Caki2 (cell line): Measurements from ENCODE around the gene SYNE3. TPM values are rescaled to one million over a fixed set of nuclear protein-coding genes. Genes with fewer than 3 reads are reported as not detected.

Experiments used
- DNase-seq: peaks from one replicate; pipeline ENCODE4 v3.0.0-alpha.2; 2015; ENCODE audit warnings: low read depth
- in situ Hi-C: cut with HindIII; loops from 2 replicates; pipeline ENCODE4 v1.10.0; 2016; ENCODE audit warnings: low sequenced_read_pairs, low pct_unique_long_range_greater_than_20kb, mixed read lengths
- total RNA-seq: library from RNA; depleted of rRNA; stranded (reverse); fragments of >200 nt; shearing (Covaris generic); gene quantifications from 2 replicates; pipeline ENCODE4 v1.2.3, GENCODE V29; 2014; ENCODE audit warnings: low replicate concordance; rRNA removed

SYNE3 gene, protein sequence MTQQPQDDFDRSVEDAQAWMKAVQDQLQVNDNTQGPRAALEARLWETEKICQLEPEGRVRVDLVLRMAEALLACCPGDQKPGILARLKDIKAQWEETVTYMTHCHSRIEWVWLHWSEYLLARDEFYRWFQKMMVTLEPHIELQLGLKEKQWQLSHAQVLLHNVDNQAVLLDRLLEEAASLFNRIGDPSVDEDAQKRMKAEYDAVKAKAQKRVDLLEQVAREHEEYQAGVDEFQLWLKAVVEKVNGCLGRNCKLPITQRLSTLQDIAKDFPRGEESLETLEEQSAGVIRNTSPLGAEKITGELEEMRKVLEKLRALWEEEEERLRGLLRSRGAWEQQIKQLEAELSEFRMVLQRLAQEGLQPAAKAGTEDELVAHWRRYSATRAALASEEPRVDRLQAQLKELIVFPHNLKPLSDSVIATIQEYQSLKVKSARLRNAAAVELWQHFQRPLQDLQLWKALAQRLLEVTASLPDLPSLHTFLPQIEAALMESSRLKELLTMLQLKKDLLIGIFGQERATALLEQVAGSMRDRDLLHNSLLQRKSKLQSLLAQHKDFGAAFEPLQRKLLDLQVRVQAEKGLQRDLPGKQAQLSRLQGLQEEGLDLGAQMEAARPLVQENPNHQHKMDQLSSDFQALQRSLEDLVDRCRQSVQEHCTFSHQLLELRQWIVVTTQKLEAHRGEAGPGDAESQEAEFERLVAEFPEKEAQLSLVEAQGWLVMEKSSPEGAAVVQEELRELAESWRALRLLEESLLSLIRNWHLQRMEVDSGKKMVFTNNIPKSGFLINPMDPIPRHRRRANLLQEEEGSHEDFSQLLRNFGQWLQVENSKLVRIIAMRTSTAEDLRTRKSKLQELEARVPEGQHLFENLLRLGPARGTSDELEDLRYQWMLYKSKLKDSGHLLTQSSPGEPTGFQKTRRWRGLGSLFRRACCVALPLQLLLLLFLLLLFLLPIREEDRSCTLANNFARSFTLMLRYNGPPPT
- 1.0 and 1.3 TPM in 2 replicates for total RNA-seq

GRCh38 chr14:95516554-95517181, at the start of gene SYNE3:
Gene SYNE3, minus strand, starts transcription at chr14:95516650. Its CDS starts 40,829 bp downstream, at chr14:95475821.
- DNase-seq = no peak
- in situ Hi-C loops = no loop called here

DNA sequence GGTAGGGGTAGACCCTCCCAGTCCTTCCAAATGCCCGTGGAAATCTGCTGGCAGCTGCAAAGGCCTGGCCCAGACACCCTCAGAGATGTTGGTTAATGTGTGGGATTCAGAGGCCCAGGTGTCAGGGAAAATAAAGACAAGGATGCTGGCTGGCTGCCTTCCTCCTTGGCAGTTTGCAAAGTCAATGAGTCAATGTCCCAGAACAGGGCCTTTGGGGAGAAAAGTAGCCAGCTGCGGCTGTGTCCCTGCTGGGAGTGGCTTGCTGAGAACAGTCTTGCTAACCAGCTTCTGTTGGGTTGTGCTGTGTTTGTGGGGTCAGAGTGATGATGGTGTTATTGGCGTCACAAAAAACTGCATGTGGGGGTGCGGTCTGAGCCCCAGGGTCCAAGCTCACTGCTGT, 47.6 kb upstream of the SYNE3 start:
- in situ Hi-C loops = no loop called here
- no peak for DNase-seq

DNA sequence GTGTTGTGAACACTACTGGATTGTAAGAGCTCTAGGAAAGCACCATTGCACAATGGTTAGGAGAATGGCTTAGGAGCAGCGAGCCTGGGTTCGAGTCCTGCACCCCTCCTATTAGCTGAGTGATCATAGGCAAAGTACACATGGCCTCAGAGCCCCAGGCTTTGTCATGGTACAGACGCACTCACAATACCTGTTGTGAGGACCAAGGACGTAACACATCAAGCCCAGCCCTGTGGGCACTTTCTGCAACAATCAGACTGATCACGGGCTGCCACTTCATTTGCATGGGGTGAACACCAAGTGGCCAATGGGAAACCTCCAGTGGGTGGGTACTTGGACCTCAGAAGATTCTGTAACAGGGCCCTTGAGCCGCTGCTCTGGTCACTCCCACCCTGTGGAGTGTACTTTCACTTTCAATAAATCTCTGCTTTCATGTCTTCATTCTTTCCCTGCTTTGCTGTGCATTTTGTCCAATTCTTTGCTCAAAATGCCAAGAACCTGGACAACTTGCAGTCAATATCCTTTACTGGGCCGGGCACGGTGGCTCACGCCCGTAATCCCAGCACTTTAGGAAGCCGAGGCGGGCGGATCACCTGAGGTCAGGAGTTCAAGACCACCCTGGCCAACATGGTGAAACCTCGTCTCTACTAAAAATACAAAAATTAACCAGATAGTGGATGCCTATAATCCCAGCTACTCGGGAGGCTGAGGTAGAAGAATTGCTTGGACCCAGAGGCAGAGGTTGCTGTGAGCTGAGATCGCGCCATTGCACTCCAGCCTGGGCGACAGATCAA, 46.6 kb upstream of the SYNE3 start:
- in situ Hi-C loops = no loop called here

DNA sequence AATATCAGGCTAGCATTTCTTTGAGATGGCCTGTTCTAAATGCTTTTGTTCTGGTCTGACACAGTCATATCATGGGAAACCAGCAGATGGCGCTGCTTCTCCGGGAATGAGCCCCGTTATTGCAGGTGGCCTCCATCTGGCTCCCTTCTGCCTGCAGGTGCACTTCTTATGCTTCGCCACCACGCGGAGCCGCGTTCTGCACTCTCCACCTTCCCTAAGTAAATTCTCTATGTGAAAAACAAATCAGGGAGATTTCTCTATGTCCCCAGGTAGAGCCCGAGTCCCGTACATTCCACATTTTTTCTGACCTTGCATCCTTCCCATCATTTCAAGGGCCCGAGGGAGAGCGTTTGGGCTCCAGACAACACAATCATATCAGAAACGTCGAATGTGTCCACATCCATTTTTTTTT, 44.6 kb upstream of the SYNE3 start:
- peak; percentile 61 for DNase-seq
- in situ Hi-C loops = no loop called here

More for the DNA sequence above, 46.6 kb upstream of the SYNE3 start:
- no peak for DNase-seq

DNA sequence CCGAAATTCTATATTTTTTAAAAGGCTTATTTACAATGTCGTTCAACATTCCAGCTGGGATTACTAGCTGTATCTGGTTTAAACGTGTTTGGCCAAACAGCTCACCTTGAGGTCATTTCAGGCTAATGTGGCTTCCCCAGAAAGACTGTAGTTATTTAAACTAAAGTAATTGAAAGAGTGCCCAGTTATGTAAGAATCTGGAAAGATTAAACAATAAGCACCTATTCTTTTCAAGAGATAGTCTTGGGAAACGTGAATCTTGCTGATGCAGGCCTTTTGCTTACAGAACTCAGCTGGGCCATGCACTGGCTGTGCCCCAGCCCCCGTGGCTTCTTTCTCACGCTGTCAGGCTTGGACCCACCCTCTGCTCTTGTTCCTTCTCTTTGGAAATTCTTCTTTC, 42.8 kb upstream of the SYNE3 start:
- in situ Hi-C loops = no loop called here
- no peak for DNase-seq

DNA sequence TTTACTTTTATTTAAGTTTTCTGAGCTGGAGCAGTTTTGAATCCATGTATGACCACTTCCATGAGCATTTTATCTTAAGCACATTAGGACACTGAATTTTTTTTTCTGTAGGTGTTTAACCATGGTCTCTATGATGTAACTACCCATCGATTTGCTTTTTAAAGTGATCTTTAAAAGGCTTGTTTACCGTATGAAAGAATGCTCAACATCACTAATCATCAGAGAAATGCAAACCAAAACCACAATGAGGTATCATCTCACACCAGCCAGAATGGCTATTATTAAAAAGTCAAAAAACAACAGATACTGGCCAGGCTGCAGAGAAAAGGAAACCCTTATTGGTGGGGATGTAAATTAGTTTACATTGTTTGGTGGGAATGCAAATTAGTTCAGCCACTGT, 41.4 kb upstream of the SYNE3 start:
- no peak for DNase-seq
- in situ Hi-C loops = no loop called here

- in situ Hi-C loops = no loop called here
- DNase-seq = no peak
Observed at GRCh38 chr14:95557291-95557690, 40.8 kb upstream of the SYNE3 start.

- in situ Hi-C loops = no loop called here
- DNase-seq = no peak
Observed at GRCh38 chr14:95555053-95555452, 38.6 kb upstream of the SYNE3 start.

- in situ Hi-C loops = no loop called here
- no peak for DNase-seq
Observed at GRCh38 chr14:95553141-95553540, 36.7 kb upstream of the SYNE3 start.

DNA sequence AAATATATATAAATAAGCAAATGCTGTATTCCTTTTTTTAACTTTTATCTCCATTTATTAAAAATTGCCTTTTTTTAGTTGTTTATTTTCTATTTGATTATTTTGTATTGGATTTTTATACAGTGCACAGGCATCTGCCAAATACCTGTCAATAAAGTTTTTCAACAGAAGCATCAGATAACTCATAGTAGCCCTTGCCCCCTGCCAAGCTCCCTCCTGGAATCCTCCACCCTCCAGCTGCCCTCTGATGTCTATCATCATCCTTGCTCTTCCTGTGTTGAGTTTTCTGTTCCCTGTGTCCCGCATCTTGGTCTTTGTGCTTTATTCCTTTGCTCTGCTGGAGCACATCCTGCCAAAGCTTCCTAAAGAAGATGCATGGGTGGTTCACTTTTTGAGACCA, 35.0 kb upstream of the SYNE3 start:
- in situ Hi-C loops = no loop called here
- DNase-seq = no peak

- DNase-seq = no peak
Observed at GRCh38 chr14:95549656-95550585, 33.5 kb upstream of the SYNE3 start.

DNA sequence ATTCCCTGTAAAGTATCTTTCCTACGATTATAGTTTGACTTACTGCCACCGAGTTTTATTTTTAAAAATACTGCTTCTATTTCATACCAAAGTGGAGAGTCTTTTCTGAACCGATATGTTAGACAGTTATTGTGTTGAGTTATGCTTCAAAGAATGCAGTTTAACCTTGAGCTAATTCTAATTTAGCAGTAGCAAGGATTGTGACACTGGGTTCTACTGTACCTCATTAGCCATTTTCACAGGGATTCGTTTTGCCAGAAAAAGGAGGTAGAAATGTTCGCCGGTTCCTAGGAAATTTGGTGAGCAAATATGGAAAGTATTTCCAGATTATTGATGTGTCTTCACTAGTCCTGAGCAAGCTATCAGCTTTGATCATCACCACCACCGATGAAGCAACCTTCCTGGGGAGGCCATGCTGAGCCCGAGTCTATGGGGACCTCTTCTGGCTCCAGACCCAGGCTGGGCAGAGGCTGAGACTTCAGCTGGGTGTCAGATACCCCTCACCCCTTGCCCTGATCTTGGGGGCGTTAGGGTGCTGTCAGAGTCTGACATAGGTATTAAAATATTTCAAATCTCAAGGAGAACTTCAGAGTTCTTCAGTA, 32.0 kb upstream of the SYNE3 start:
- no peak for DNase-seq
- in situ Hi-C loops = no loop called here

More at GRCh38 chr14:95549656-95550585, 33.5 kb upstream of the SYNE3 start:
- in situ Hi-C loops = no loop called here

GRCh38 chr14:95547626-95548327, 31.3 kb upstream of the SYNE3 start:
- in situ Hi-C loops = no loop called here
- DNase-seq = peak; percentile 50

DNA sequence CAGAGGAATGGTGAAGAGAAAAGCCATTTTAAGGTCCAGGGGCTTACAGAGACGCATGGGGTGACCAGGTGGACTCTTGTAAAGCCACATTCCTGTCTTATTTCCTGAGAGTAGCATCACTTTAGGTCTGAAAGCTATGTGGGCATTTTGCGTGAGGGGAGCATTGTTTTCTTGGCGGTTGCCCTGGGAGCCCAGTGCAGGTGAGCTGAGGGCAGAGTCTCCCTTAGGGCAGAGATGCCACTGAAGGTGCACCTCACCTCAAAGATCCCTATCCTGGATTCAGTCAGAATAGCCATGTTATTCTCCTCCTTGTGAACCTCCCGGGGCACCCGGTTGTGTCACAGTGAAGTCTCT, 30.8 kb upstream of the SYNE3 start:
- in situ Hi-C loops = no loop called here
- peak; percentile 3 for DNase-seq

DNA sequence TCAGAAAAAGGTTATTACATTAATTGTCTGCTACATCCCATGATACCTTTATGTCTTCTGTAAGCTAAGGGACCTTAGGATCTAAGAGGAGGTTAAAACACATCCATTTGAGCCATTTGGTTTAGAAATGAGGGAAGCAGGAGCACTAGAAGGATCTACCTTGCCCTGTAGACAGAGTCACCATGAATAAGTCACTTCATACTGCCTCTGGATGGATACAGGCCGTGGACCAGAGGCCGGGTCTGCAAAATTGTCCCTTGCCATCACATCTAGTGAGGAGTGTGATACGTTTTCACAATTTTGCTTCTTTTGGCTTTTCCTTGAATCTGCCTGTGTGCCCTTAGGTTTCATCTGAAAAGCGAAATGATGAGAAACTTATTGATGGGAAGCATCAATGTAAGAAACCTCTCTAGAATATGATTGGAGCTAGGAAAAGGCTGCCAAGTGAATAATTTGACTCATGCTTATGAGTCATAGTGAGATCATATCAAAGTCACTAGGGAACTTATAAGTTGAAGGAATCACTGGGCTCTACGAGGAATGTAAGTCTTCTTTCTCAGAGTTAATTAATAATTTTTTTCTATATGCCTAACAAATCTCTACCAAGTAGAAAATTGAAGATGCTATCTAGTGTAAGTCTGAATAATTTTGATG, 29.2 kb upstream of the SYNE3 start:
- in situ Hi-C loops = no loop called here
- DNase-seq = peak; percentile 67

DNA sequence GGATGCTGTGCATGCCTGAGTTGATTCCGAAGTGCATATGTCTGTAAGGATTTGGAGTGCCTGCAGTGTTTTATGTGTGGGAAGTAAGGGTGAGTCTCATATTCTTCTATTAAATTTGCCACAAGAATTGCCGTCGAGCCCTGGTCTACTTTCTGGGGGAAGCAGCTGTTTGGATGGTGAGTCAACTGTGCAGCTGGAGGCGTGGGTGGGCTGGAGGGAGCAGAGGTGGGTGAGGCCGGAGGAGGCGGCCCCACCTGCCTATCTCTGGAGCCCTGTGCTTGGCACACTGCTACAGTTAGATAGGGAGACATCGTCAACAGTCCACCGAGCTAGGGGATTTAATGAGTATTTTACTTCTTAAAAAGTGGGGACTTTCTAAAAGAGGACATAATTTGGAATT, 28.1 kb upstream of the SYNE3 start:
- DNase-seq = no peak
- in situ Hi-C loops = no loop called here
